Spleen (tissue), 13 donors: ENCODE data around the gene PICK1. TPM values are rescaled to one million over a fixed set of nuclear protein-coding genes. Genes with fewer than 3 reads are reported as not detected.

Source experiments
- DNase-seq: peaks from one replicate; pipeline ENCODE4 v3.0.0-alpha.2; 2020
- H3K27ac ChIP-seq, 8 donors: fragments of 200-600 bp; sonication (generic) in 7 of 8; 1 replicate in 4 of 8; 2 replicates in 4 of 8; pipeline versions ENCODE4 v1.5.0 to v1.8.0; 2016 to 2021; ENCODE audit warnings: inconsistent platforms in 4 of 8, mild to moderate bottlenecking in 4 of 8, moderate library complexity in 1 of 8
- H3K27me3 ChIP-seq, 7 donors: fragments of 200-600 bp; sonication (generic) in 6 of 7; replicated peaks in 1 of 7; 1 replicate in 4 of 7; 2 replicates in 3 of 7; pipeline versions ENCODE4 v1.5.0 to v1.8.0; 2016 to 2021; ENCODE audit warnings: inconsistent platforms in 3 of 7, mild to moderate bottlenecking in 1 of 7
- H3K36me3 ChIP-seq, 6 donors: fragments of 200-600 bp; sonication (generic) in 5 of 6; 1 replicate in 4 of 6; 2 replicates in 2 of 6; pipeline versions ENCODE4 v1.5.0 to v1.8.0; 2016 to 2021; ENCODE audit warnings: inconsistent platforms in 2 of 6
- H3K4me1 ChIP-seq, 6 donors: fragments of 200-600 bp; sonication (generic) in 5 of 6; 1 replicate in 3 of 6; 2 replicates in 3 of 6; pipeline versions ENCODE4 v1.5.0 to v1.8.0; 2016 to 2021; ENCODE audit warnings: inconsistent platforms in 3 of 6
- H3K4me3 ChIP-seq, 8 donors: fragments of 200-600 bp; sonication (generic) in 7 of 8; 1 replicate in 4 of 8; 2 replicates in 4 of 8; pipeline versions ENCODE4 v1.5.0 to v1.8.0; 2016 to 2021; ENCODE audit warnings: inconsistent platforms in 4 of 8, mild to moderate bottlenecking in 4 of 8, moderate library complexity in 2 of 8
- H3K9me3 ChIP-seq, 8 donors: fragments of 200-600 bp; sonication (generic) in 7 of 8; 1 replicate in 4 of 8; 2 replicates in 4 of 8; pipeline versions ENCODE4 v1.5.0 to v1.8.0; 2016 to 2021; ENCODE audit warnings: inconsistent platforms in 4 of 8
- POLR2A ChIP-seq, 3 donors: fragments of 450-650 bp; IDR thresholded peaks; one replicate each; pipeline ENCODE4 v1.5.1; 2017; ENCODE audit warnings: antibody characterized with exemption in 3 of 3, mild to moderate bottlenecking in 1 of 3
- POLR2AphosphoS5 ChIP-seq, 3 donors: sonication (generic); formaldehyde crosslinking; IDR thresholded peaks; one replicate each; pipeline ENCODE4 v1.5.1; 2017; ENCODE audit warnings: antibody characterized with exemption in 3 of 3
- WGBS, 5 donors: extraction: QIAGEN DNeasy Blood & Tissue Kit in 3 of 5; methylation state at CpG; one replicate each; pipeline versions ENCODE4 v1.1.5 to v1.1.7; 2013 to 2018; 5-methylcytosine and 5-hydroxymethylcytosine counted together
- intact Hi-C: fragments of 100-400 bp; cut with DNase I; formaldehyde crosslinking; loops from one replicate; pipeline ENCODE4 v1.15.0; 2023; ENCODE audit warnings: low total_unique reads
- long read RNA-seq, 2 donors: transcript quantifications; one replicate each; lab custom pipeline, GENCODE V29; 2026
- polyA plus RNA-seq, 3 donors: library from polyadenylated mRNA; stranded (reverse); fragments of 200-250 nt; gene quantifications; one replicate each; pipeline ENCODE4 v1.2.1, GENCODE V29; 2013
- total RNA-seq, 7 donors: library from RNA; depleted of rRNA in 3 of 7; stranded (reverse); fragments of >200 nt in 3 of 7; fragmentation: NEBNext Ultra II Directional in 4 of 7; extraction: Animal tissue kit (Norgen Biotek cat#: 25700) in 4 of 7; gene quantifications; one replicate each; pipeline versions ENCODE4 v1.1.0 to v1.2.1, GENCODE V29; 2016 to 2021
- TF ChIP-seq, protein P1 (sequence below), 11 experiments: fragments of 200-600 bp in 7 of 11; fragments of 450-650 bp in 4 of 11; sonication (generic) in 4 of 11; IDR thresholded peaks in 8 of 11; conservative IDR thresholded peaks in 3 of 11; 1 replicate in 7 of 11; 2 replicates in 4 of 11; pipeline versions ENCODE4 v1.4.0 to v1.8.0; 2016 to 2021; ENCODE audit warnings: antibody characterized with exemption in 11 of 11, inconsistent platforms in 4 of 11, mild to moderate bottlenecking in 1 of 11
- donor health status: healthy with polysubstance abuse.
- donor health status: DM: no; HTN: no; CAD: no; lungs with moderate emphysema.
- donor health status: DM: no; HTN: no; CAD: no.
- donor health status: Bipolar disorder and iron deficiency.
- donor health status: healthy.
- donor health status: DM: no; HTN: no; CAD: no.
- donor health status: DM: yes; HTN: yes; CAD: no.

The PICK1 gene
- total RNA-seq (10 to 100 TPM; 14.9 to 34.2 (median 31.9) TPM), polyA plus RNA-seq (10 to 100 TPM; 16.4 to 29.3 (median 20.3) TPM)
- long read RNA-seq, donor 1, partial matches to known transcripts, result 0 of 2 reads
- long read RNA-seq, donor 1, other reads (novel, unspliced or antisense), result 0 of 2 reads
- long read RNA-seq, donor 2, partial matches to known transcripts, result 0 of 2 reads
- long read RNA-seq, donor 2, other reads (novel, unspliced or antisense), result 0 of 2 reads

- peak within 1 kb of the TSS; percentile 55 to 93 (median 88) for H3K27ac ChIP-seq
- H3K9me3 ChIP-seq, result no peaks in the 10 kb centered on the region
- 2 to 4% (median 3%) methylated on average over 41 to 47 of the region's 47 CpGs for WGBS, 5 donors
- peak; percentile 95 for DNase-seq
- H3K4me3 ChIP-seq, result peak within 1 kb of the TSS; percentile 22 to 78 (median 55)
- H3K27me3 ChIP-seq, result peaks cover 0 to 13% (median 0%) of the 10 kb centered on the region in 7 donors
- intact Hi-C loops, result loop anchor here (10.0 kb wide), 1 partner anchor 518 kb away; the partner anchor contains the start of gene DMC1
- TF ChIP-seq, protein P1, sequence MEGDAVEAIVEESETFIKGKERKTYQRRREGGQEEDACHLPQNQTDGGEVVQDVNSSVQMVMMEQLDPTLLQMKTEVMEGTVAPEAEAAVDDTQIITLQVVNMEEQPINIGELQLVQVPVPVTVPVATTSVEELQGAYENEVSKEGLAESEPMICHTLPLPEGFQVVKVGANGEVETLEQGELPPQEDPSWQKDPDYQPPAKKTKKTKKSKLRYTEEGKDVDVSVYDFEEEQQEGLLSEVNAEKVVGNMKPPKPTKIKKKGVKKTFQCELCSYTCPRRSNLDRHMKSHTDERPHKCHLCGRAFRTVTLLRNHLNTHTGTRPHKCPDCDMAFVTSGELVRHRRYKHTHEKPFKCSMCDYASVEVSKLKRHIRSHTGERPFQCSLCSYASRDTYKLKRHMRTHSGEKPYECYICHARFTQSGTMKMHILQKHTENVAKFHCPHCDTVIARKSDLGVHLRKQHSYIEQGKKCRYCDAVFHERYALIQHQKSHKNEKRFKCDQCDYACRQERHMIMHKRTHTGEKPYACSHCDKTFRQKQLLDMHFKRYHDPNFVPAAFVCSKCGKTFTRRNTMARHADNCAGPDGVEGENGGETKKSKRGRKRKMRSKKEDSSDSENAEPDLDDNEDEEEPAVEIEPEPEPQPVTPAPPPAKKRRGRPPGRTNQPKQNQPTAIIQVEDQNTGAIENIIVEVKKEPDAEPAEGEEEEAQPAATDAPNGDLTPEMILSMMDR (IDR thresholded peaks at IDR 0.05 in 8 of 11, conservative IDR thresholded peaks at IDR 0.05 in 3 of 11), result peak in 4 of 11 experiments; percentile 3 to 36 (median 28)
- no peak for TF ChIP-seq POLR2A (IDR thresholded peaks at IDR 0.05)
- peak; percentile 82 to 92 (median 88) for TF ChIP-seq POLR2AphosphoS5 (IDR thresholded peaks at IDR 0.05)
- peaks cover 5 to 40% (median 20%) of the 10 kb centered on the region in 6 donors for H3K4me1 ChIP-seq
- peaks cover 0 to 37% (median 6%) of the 10 kb centered on the region in 6 donors for H3K36me3 ChIP-seq
Observed at GRCh38 chr22:38056969-38057891, at the start of gene PICK1. Gene PICK1, plus strand, starts transcription at chr22:38057404. Its CDS starts 406 bp downstream, at chr22:38057810.

DNA sequence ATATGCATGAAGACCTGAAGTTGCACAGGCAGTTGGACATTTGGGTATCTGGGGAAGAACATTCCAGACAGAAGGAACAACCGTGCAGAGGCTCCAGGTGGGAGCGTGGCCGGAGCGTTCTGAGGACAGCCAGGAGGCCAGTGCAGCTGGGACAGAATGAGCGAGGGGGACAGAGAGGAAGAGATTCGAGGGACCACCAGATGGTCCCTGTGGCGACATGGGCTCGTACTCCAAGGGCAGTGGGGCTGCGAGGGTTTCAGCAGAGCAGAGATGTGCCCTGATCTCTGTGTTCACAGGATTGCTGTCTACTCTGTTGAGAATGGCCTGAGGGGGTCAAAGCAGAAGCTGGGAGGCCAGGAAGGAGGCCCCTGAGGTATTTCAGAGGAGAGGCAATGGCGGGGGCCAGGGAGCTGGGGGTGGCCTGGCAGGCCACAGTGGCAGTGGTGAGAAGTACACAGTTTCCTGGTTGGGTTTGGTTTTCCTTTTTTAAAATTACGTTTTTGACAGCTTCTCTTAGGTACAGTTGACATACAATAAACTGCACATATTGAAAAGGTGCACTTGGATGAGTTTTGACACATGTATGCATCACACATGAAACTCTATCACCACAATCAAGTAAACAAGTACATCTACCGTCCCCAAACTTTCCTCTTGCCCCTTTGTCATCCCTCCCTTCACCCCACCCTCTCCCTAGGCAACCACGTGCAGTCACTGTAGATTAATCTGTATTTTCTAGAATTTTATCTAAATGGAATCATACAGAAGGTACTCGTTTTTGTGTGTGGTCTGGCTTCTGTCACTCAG is 48.0 kb upstream of the PICK1 start:
- WGBS, 5 donors, result 58 to 73% (median 64%) methylated on average over 14 of the region's 14 CpGs
- no peaks in the 10 kb centered on the region for H3K27me3 ChIP-seq

DNA sequence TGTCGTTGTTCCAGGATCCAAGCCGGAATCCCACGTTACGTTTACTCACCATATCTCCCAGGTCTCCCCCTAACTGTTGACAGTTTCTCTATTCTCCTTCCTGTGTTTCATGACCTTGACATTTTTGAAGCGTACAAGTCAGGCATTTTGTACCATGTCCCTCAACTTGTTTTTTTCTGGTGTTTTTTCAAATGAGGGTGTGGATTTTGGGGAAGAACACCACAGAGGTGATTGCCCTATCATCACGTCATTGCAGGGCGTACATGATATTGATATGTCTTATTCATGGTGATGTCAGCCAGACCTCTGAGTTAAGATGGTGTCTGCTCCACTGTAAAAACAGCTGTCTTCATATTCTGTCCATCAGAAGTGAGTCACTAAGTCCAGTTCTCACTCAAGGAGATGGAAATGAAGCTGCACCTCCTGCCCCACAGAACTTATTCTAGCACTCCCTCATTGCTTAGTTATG is 44.6 kb upstream of the PICK1 start:
- TF ChIP-seq POLR2A (IDR thresholded peaks at IDR 0.05) (no peak), POLR2AphosphoS5 (IDR thresholded peaks at IDR 0.05) (no peak)
- TF ChIP-seq, protein P1 (IDR thresholded peaks at IDR 0.05 in 8 of 11, conservative IDR thresholded peaks at IDR 0.05 in 3 of 11), result no peak
- no peak for DNase-seq
- Histone ChIP-seq H3K4me3 (no peak overlapping the region), H3K4me1 (peaks cover 0 to 14% (median 4%) of the 10 kb centered on the region in 6 donors), H3K36me3 (no peaks in the 10 kb centered on the region), H3K27me3 (no peaks in the 10 kb centered on the region), H3K27ac (no peak overlapping the region), H3K9me3 (peaks cover 0 to 5% (median 0%) of the 10 kb centered on the region in 8 donors)
- WGBS, 5 donors, result 65 to 87% (median 74%) methylated on average over 7 of the region's 7 CpGs
- intact Hi-C loops, result no loop called here

More for the DNA sequence above, 48.0 kb upstream of the PICK1 start:
- no peak overlapping the region for H3K4me3 ChIP-seq
- peaks cover 0 to 2% (median 0%) of the 10 kb centered on the region in 8 donors for H3K9me3 ChIP-seq
- H3K27ac ChIP-seq, result no peak overlapping the region
- intact Hi-C loops, result no loop called here
- H3K36me3 ChIP-seq, result no peaks in the 10 kb centered on the region
- DNase-seq, result no peak
- H3K4me1 ChIP-seq, result no peaks in the 10 kb centered on the region
- TF ChIP-seq POLR2AphosphoS5 (IDR thresholded peaks at IDR 0.05) (no peak), POLR2A (IDR thresholded peaks at IDR 0.05) (no peak)
- TF ChIP-seq, protein P1 (IDR thresholded peaks at IDR 0.05 in 8 of 11, conservative IDR thresholded peaks at IDR 0.05 in 3 of 11), result no peak
